Stimulated activated CD8-positive, alpha-beta memory T cell treated with anti-CD3 and anti-CD28 coated beads, Interleukin-4, amount 100 ng/mL, for 48 hours (primary cell): ENCODE results near the gene TBC1D10A.

Experiments
- DNase-seq: peaks from one replicate; pipeline ENCODE4 v3.0.0-alpha.2; 2020

TBC1D10A gene

DNA sequence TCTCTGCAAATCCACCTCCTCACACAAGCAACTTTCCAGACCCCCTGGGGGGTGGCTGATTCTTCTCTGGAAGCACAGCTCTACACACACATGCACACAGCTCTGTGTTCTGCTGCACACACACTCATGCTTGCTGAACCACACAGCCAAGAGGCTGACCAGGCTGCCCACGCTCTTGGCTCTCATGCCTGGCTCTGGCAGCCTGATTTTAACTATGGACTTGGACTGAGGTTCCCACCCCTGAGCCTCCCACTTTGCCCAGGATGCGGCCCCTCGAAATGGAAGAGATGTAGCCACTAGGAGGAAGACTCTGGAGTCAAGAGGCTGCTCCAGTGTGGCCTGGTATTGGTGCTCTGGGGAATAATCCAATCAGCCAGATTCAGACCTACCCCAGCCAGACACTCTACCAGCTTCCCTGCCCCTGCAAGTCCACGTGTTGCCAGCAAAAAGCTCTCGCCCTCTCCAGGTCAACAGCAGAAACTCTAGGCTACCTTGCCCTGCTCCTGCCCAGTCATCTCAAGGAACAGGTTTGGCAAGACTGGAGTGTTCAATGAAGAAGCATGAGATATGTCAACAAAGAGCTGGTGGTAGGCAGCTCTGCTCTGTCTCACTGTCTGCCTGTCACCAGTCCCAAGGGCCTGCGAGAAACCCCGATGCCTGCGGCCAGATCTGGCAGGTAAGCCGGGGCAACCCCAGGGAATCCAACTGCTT is 28.6 kb downstream of the TBC1D10A start:
- DNase-seq: no peak

GRCh38 chr22:30297276-30297990 is 29.3 kb downstream of the TBC1D10A start:
- no peak for DNase-seq

- DNase-seq: no peak
Measured at GRCh38 chr22:30296833-30297232, 29.9 kb downstream of the TBC1D10A start.

DNA sequence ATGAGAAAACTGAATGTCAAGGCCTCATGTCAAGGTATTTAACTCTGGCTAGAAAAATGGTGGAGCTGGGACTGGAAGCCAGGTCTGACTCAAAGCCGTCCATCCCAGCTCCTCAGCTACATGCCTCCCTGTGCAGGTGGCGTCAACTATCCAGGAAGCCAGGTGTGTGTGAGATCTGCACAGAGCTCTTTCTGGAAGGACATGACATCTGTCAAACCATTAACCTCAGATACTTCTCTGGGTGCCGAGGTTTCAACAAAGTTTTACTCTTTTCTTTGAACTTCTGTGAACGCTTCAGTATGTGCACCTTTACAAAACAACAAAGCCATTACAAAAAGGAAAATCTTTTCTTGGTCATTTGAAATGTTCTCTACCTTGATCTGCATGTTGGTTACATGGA is 30.4 kb downstream of the TBC1D10A start:
- DNase-seq: no peak

GRCh38 chr22:30295576-30295975 is 31.2 kb downstream of the TBC1D10A start:
- DNase-seq: no peak

GRCh38 chr22:30294830-30295229 is 31.9 kb downstream of the TBC1D10A start:
- DNase-seq: no peak

- no peak for DNase-seq
Measured at GRCh38 chr22:30294066-30294465, 32.7 kb downstream of the TBC1D10A start.

- DNase-seq: no peak
Measured at GRCh38 chr22:30293026-30293425, 33.7 kb downstream of the TBC1D10A start.

GRCh38 chr22:30292069-30292970 is 34.4 kb downstream of the TBC1D10A start:
- no peak for DNase-seq

GRCh38 chr22:30291058-30291892 is 35.5 kb downstream of the TBC1D10A start:
- DNase-seq: no peak

DNA sequence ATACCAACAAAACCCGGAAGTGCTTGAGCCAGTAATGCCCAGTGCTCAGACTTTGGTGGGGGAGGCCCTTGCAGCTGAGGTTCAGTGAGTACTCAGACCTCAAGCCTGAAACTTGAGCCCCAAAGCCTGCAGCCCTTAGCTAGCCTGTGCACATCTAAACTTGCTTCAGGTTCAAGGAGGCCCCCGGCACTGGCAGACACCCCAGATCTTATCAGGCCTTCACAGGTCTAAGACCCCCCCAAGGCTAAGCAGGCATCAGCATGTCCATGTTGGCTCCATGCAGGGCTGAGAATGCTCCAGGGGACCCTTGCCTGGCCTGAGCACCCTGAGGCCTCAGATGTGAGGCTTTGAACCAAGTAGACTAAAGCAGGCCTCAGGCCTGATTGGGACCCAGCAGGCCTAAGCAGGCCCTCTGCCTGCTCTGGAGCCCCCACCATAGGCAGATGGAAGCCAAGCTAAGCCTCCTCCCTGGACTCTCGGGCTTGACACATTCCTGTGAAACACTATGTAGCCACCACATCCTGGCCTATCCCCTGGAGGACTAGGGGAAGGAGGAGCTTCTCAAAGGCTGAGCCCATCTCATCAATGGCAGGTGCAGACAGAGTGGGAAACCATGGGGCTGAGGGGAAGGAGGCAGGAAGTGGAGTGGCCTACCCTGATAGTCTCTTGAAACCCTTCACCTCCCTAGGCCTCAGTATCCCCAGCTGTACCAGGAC is 36.2 kb downstream of the TBC1D10A start:
- no peak for DNase-seq

GRCh38 chr22:30289980-30290313 is 36.8 kb downstream of the TBC1D10A start:
- DNase-seq: no peak

DNA sequence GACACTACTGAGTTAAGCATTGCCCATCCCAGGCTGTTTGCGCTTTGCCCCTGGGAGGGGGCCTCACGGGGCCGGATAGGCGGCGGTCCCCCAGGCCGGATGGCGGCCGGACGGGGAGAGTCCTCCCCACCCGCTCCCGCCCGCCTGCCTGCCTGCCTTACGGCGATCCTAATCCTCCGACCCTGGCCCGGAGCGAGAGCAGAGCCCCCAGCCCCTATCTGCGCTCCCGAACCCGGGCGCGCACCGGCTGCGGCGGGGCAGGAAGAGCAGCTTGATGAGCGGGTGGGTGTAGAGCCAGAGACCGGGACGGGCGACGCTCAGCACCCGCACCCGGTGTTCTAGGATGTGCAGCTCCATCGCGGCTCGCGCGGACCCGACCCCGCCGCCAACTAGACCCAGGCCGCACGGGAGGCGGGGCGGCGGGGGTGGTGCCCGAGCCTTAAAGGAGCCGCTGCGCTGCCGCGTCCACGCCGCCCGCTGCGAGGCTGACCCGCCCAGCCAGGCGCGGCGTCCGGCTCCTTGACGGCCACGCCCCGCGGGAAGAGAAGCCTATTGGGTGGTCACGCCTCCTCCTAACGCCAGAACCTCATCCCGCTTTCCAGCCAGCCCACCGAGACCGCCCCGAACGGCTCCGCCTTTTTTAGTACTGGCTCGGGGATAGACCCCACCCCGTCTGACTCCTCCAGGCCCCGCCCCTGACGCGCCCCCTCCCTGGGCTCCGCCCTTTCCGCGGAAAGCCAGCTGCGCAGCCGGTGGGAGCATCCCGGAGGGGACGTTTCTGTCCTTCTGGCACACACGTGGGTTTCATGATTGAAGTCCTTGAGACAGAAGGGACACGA is 37.4 kb downstream of the TBC1D10A start, which contains the start of gene CASTOR1:
Gene CASTOR1, minus strand, starts transcription at position 365 of the 839 bp plus-strand sequence. Its CDS starts 8 bp downstream, at position 357.
- peak; percentile 96 for DNase-seq

- DNase-seq: no peak
Measured at GRCh38 chr22:30288419-30289140, 38.2 kb downstream of the TBC1D10A start.

DNA sequence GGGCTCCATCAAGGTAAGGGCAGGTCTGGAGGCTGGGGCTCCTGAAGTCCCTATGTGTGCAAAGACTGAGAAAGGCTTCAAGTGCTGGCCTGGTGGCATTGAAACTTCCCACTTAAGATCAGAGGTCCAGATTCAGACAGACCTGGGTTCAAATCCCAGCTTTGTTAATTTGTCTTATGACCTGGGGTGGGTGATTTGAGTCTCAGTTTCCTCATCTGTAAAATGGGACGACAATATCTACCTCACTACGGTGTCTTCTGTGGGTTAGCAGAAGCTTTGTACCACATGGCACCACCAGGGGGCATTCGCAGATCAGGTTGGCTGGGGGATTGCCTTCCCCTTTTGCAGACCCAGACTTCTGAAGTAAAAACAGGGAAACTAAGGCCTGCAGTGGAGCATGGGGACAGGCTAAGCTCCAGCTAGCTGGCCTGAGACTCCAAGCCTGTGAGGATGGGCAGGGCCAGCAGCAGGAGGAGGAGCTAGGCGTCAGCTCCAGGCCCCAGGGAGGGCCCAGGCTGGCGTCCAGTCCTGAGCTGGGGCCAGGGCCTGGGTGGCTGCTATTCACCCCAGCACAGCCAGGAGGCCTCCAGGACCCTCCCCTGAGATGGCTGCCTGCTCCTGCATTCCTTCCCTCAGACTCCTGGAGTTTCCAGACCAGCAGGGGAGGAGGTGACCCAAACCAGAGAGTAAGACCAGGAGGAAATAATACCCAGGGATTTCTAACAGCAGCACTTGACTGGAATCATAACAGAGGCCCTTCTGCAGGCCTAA is 38.9 kb downstream of the TBC1D10A start:
- peak; percentile 95 for DNase-seq

GRCh38 chr22:30286813-30287647 is 39.7 kb downstream of the TBC1D10A start:
- peak; percentile 95 for DNase-seq

GRCh38 chr22:30286331-30286730 is 40.4 kb downstream of the TBC1D10A start:
- DNase-seq: no peak

- no peak for DNase-seq
Measured at GRCh38 chr22:30285846-30286200, 40.9 kb downstream of the TBC1D10A start.
